AG20443 (cell line): ENCODE data around the gene TNFRSF12A.

Source experiments
- DNase-seq: peaks from one replicate; pipeline ENCODE4 v3.0.0; 2012; ENCODE audit warnings: low spot score, mixed read lengths

Gene TNFRSF12A

DNA sequence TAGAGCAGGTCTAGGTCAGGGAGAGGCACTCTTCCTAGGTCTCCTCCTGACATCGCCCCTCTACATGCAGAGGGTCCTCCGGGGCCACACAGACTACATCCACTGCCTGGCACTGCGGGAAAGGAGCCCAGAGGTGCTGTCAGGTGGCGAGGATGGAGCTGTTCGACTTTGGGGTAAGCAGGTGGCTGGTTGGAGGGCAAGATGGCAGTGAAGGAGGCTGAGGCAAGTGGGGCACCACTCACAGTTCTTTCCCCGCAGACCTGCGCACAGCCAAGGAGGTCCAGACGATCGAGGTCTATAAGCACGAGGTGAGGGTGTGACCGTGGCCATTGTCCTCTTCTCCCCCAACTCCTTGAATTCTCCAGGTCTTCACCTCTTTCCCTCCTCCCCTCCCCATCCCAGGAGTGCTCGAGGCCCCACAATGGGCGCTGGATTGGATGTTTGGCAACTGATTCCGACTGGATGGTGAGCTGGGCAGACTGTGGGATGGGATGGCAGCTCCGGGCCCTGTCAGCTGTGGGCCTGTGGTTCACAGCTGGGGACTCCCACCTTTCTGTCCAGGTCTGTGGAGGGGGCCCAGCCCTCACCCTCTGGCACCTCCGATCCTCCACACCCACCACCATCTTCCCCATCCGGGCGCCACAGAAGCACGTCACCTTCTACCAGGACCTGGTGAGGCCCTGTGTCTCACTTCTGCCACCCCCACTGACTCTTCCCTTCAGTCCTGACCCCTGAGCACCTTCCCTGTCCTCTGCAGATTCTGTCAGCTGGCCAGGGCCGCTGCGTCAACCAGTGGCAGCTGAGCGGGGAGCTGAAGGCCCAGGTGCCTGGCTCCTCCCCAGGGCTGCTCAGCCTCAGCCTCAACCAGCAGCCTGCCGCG is 6.7 kb downstream of the TNFRSF12A start:
- no peak for DNase-seq

DNA sequence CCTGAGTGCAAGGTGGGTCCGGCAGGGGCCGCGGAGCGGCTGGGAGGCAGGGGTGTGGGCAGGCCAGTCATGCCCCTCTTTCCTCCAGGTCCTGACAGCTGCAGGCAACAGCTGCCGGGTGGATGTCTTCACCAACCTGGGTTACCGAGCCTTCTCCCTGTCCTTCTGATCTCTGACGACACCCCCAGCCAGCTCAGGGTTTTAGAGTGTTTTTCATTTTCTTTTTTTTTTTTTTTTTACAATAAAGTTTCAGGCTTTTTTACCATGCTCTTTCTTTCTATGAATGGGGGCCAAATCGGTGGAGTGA is 7.3 kb downstream of the TNFRSF12A start:
- no peak for DNase-seq

DNA sequence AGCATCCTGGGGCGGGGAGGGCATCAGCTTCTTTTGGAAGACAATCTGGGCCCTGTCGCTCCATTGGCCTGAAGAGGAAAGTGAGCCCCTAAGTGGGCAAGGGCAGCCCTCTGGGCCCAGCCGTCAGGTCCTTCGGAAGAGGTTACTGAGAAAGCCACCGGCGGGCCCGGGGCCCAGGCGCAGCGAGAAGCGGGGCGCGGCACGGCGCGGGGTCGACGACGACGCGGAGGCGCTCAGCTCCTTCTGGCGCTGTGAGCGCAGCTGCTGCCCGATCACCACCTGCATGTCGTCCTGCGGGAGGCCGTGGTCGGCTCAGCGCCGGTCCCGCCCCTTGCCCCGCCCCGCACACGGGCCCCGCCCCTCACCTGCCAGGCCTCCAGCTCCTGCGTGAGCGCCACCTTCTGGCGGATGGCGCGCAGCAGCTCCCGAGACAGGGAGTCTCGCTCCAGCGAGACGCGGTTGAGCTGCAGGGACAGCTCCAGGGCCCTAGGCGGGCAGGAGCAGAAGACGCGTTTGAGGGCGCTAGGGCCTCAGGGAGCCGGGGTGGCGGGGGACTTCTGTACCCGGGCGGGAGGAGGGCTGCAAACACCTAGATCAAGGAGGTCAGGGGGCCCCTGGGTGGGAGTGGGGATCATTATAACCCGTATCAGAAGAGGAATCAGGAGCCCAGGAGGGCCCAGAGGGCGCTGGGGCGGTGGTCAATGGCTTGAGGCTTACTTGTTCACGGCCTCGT is 8.0 kb downstream of the TNFRSF12A start:
- DNase-seq = peak; percentile 80

DNA sequence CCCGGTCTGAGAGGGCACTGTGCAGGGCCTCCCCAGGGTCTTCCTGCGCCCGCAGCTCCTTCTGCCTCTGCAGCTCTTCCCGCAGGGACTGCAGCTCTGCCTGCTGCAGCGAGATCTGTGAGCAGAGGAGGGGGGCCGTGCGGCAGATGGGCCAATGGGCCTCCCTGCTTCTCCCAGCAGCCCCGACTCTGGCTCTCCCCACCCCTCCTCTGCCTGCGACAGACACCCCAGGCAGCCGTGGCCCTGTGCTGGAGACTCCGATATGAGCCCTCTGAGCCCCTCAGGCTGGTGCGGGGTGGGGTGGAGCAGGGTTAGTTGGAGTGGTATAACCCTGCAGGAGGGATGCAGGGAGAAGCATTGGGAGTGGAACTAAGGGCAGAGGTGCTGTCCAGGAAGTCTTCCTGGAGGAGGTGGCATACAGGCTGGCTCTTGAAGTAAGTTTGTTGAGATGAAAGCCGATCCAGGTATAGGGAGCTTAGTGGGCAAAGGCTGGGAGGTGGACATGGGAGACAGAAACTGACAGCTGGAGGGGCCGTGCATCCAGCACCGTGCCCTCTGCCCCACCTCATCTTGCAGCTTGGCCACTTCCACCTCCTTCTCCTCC is 8.7 kb downstream of the TNFRSF12A start:
- DNase-seq = no peak

DNA sequence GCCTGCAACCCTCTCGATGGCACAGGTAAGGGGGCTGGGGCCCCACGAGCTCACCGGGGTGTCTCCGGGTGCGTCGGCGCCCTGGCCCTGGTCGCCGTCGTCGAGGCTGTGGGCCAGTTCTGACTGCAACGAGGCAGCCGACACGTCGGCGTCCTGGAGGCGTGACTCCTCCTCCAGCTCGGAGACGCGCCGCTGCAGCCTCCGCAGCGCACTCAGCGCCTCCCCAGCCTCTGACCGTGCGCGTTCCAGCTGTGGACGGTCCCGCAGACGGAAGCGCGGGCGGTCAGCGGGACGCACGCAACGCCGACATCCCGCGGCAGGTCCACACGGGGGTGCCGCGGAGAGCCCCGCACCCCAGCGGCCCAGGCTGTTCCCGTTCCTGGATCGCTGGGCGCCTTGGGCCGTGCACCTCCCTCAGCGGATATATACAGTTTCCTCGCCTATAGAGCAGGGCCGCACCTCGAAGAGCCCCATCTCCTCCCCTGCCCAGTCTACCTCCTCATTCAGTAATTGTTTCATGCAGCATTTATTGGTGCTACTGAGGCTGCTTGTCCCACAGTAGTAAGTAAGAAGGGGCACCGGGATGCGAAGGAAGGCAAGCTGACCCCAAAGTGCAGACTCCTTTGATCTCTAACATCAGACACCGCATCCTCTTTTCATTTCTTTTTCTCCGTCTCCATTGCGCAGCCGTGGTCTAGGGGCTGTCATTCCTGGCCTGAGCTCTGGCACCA is 9.5 kb downstream of the TNFRSF12A start:
- peak; percentile 70 for DNase-seq

DNA sequence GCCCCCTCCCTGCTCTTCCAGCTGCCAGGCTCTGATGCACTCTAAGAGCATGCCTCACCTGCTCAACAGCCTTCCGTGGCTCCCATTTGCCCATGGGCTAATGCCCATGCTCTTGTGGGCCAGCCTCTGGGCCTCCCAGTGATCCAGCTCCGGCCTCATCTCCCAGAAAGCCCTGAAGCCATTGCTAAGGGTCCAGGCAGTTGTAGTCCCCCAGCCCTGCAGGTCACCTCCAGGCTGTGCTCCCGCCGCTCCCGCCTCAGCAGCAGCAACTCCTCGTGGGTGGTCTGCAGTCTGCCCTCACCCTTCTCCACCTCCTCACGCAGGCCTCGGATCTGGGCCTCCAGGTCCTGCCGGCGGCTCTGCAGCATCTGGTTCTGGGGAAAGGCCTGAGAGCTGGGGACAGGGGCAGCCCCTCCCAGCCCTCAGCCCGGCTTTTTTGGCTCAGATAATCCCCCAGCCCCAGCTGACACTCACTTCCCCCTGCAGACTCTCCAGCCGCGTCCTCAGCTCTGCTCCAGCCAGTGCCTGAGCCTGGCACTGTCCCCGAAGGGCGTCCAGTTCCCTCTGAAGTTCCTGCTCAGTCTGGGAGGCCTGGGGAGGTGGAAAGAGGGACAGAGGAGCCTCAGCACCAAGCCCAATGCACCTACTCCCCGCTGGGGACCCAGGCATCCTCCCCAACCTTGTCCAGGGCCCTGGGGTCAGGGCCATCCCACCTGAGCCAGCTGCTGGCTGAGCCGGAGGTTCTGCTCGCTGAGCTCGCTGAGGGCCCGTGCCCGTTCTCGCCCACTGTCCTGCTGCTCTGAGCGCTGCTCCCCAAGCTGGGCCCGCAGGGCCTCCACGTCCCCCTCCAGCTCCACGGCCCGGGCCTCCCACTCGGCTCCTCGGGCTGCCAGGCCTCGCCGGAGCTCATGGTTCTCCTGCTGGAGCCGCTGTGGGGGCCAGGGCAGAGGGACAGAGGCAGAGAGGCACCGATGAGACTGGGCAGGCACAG is 10.3 kb downstream of the TNFRSF12A start:
- no peak for DNase-seq

DNA sequence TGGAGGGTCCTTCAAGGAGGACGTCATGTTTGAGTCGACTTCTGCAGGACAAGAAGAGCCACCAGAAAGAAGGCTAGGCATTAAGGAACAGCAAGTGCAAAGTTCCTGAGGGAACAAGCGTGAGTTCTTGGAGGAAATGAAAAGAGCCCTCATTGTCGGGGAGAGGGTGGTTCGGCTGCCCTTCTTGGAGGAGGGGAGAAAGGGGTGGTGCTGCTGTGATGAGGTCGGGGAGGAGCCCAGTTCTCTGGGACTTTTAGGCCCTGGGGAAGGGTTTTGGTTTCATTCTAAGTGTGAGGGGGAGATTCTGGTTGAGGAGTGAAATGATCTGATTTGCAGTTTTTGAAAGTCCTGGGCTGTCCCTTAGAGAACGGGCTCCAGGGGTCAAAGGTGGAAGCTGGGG is 12.5 kb downstream of the TNFRSF12A start:
- DNase-seq = no peak

DNA sequence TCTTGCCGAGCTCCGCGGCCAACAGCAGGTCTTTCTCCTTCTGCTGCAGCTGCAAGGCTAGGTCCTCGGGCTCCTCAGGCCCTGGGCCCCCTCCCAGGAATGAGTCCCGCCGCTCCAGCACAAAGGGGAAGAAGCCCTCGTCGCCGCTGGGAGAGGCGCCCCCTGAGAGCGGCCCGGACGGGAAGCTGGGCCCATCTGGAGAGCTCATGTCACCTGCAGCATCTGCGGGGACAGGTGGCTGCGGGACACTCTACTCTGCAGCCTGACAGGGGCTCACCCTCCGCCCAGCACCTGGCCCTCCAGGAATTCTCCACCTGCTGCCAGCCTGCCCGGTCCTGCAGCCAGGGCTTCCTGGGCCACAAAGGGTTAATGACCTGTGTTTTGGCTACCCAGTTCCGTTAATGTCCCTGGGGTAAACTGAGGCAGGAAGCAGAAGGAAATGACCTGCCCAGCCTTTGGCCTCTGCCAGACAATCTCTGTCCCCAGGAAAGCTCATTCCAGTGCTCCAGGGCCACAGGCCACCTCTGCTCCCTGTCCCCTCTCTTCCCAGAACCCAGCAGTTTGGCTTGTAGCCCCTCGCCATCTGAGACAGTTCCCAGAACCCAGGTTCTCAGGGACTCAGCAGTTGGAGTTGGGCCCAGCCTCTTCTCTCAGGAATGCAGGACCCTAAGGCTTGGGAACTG is 15.3 kb downstream of the TNFRSF12A start:
- DNase-seq = no peak

DNA sequence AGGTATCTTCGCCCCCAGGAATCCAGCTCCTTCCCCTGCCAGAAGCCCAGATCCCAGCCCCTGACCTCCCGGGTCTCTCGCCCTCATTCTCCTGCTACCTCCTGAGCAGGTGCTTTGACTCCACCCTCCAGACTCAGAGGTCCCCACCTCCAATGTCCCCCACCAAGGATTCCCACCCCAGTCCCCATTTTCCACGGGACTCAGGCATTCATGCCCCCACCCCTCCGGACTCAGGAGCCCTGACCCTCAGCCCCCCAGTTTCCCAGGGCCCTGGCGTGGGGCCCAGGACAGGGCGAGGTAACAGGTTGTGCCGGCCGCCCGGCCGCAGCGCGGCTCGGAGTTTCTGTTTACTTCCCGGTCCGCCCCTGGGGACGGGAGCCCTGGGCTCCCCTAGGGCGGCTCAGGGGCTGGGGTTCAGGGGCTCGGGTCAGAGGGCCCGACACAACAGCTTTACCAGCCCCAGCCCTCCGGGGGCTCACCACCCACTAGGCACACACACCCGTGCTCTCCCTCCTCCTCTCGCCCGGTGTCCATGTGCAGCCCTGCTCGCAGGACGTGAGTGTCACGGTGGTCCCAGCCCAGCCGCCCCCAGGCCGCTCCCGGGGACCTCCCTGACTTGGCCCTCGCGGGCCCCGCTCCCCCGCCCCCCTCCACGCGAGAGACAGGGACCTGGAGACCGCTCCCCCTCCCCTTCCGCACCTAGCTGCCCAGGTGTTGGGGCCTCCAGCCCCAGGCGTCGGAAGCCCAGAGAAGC is 16.0 kb downstream of the TNFRSF12A start:
- DNase-seq = no peak

DNA sequence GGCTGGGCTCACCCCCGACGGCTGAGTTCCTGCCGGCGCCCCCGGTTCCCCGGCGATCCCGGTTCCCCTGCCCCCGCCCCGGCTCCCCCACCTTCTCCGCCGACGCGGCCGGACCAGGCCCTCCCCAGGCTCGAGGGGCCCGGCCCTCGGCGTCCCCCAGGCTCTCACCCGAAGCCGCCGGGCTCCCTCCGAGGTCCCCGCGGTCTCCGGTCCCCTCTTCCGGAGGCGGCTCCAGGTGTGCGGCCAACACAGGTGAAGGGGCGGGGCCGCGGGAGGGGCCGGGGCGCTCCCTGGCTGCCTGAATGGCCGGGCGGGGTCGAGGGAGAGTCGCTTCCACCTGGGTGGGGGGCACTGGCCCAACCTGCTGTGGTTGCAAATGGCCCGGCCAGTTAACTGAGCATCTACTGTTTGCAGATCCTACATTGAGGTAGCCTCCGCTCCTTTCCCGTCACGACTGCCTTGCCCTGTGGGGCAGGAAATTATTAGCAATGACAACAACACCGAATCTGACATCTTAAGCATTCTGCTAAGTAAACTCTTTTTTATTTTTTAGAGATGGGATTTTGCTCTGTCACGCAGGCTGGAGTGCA is 16.7 kb downstream of the TNFRSF12A start, which contains the start of gene BICDL2:
TSS of gene BICDL2 (minus strand) at position 219 of the 590 bp plus-strand sequence. CDS start 1,448 bp downstream, outside the sequence.
- DNase-seq = no peak

DNA sequence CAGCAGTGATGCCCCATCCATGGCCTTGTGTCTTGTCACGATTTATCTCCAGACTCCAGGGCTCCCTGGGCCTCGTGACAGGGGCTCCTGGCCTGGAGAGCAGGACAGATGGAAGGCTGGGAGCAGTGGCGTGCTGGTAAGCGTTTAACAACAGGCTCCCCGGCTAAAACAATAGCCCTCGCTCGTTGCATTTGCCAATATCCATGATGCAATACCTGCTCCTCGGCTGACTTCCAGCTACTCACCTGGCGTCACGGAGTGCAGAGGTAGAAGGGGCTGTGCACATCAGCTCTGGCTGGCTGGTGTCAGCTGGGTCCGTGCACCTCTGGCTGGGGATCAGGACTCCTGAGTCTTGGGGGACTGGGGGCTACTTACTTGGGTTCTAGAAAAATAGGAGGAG is 18.1 kb downstream of the TNFRSF12A start:
- no peak for DNase-seq

DNA sequence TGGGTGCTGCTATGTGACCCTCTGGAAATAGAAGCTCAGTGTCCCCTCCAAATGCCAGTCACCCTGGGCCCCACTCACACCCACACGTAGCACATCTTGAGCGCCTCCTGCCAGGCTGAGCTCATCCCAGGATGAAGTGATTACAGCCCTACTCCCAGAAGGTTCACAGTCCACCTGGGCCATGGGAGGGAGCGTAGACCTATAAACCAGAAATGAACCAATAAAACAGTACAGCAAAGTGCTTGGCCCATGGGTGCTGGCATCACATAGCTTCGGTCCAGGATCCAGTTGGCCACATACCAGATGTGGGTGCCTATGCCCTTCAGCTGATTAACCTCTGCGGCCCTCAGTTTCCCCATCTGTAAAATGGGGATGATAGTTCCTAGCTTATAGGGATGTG is 18.7 kb downstream of the TNFRSF12A start:
- DNase-seq = no peak

DNA sequence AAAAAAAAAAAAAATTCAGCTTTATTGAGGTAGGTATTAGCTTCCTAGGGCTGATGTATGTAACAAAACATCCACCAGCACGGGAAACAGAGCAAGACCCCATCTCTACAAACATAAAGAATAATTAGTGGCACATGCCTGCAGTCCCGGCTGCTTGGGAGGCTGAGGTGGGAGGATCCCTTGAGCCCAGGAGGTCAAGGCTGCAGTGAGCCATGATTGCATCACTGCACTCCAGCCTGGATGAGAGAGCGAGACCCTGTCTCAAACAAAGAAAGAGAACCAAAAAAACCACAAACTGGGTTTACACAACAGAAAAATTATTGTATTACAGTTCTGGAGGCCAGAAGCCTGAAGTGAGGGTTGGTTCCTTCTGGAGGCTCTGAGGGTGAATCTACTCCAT is 22.2 kb downstream of the TNFRSF12A start:
- DNase-seq = no peak

DNA sequence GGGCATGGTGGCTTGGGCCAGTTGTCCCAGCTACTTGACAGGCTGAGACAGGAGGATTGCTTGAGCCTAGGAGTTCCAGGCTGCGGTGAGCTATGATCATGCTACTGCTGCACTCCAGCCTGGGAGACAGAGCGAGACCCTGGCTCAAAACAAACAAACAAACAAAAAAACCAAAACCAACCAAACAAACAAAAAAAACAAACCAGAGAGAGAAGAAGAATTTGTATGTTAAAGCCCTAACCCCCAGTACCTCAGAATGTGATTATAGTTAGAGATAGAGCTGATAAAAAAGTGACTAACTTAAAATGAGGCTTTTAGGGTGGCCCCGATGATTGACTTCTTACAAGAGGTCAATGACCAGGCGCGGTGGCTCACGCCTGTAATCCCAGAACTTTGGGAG is 24.5 kb downstream of the TNFRSF12A start:
- DNase-seq = no peak

DNA sequence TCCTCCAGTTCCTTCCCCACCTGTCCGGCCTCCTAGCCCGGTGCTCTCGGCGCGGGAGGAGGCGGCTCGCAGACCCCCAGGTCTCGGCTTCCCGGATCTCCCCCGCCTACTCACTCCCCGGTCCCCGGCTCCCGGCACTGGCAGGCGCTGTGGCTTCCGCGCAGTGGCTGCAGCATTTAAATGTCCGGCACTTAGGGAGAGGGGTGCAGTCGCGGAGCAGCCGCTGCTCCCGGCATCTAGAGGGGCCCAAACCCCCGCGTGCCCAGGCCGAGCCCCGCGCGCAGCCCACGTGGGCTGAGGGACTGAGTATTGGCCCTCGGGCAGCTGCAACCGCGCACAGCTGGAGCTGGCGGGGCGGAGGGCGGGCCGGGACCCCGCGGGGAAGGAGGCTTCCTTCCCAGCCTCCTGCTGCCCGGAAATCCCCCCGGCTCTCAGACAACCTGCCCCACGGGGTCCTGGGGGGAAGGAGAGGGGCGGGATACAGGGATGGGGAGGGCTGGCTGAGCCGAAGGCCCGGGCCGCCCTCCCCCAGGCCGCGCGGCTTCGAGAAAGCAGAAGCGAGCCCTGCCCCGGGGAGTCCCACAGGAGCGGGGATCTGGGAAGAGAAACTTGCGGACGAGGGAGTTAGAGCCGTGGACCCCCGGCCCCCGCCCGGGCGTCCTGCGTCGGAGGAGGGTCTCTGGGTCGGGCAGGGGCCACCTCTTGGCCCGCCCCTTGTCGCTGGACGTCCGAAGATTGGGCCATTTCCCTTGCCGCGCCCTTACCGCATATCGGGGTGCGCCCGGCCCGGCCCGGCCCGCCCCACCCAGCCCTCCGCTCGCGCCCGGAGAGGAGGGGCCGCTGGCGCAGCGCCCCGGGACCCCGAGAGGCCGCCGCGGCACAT is 25.8 kb downstream of the TNFRSF12A start, which contains the start of gene MMP25:
TSS of gene MMP25 (plus strand) at position 804 of the 883 bp plus-strand sequence. CDS start 357 bp downstream, outside the sequence.
- DNase-seq = no peak

DNA sequence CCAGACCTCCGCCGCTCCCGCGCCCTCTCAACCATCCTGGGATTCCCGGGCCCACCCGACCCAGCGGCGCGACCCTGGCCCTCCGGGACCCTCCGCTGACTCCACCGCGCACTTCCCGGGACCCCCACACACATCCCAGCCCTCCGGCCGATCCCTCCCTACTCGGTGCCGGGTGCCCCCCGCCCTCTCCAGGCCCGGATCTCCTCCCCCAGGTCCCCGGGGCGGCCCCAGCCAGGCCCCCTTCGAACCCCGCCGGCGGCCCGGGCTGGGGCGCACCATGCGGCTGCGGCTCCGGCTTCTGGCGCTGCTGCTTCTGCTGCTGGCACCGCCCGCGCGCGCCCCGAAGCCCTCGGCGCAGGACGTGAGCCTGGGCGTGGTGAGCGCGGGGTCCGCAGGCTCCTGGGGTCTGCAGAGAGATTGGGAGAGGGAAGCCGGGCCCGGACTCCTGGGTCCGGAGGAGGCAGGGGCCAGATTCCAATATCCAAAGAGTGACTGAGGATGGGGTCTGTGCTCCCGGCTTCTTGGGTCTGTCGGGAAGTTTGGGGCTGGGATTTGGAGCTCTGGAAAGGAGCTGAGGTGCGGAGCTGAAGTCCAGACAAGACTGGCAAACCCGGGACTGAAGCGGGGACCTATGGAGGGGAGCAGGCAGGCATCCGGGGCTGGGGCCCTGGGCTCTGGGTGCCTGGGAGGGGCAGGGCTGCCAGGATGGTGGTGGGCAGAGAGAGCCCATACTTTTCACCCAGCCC is 26.6 kb downstream of the TNFRSF12A start:
- no peak for DNase-seq

DNA sequence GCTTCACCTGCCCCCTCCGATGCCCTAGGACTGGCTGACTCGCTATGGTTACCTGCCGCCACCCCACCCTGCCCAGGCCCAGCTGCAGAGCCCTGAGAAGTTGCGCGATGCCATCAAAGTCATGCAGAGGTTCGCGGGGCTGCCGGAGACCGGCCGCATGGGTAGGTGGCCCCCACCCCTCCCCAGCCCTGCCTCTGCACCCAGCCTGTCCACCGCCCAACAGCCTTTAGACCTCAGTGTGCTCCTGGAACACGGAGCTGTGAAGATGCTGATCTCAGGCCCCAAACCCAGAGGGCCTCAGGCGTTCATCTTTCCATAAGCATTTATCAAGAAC is 27.2 kb downstream of the TNFRSF12A start:
- no peak for DNase-seq
